ENCODE data around the gene ARID2. TPM values are rescaled to one million over a fixed set of nuclear protein-coding genes. Genes with fewer than 3 reads are reported as not detected.
A peak's percentile ranks its signal among the peaks of the same experiment; 100 is the strongest.

ARID2 gene
- total RNA-seq, 4 donors from 2014 or later, result 10.5 to 25.0 (median 11.7) TPM

DNA sequence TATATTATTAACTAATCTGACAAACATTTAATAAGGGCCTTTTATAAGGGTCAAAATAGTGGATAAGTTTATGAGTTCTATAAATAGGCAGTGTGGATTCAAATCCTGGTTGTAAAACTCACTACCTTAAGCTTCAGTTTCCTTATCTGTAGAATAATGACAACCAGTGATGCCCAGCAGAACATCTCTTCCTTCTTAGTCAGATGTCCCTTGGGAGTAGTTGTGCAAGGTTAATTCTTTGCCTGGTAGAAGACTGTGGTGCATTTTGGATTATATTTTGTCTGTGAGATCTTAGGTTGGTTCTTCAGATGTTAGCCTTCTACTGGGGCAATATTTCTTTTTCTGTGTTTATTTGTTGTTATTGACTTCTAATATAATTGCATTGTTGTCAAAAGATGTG is 59.5 kb downstream of the ARID2 start:
- DNase-seq (no peak), ATAC-seq (peak in 1 of 2 donors; percentile 77)
- Histone ChIP-seq H3K27ac (no peak overlapping the region), H3K9me3 (no peaks in the 10 kb centered on the region), H3K4me1 (peaks cover 22 to 37% of the 10 kb centered on the region in 2 donors), H3K36me3 (no peaks in the 10 kb centered on the region), H3K4me3 (no peak overlapping the region), H3K27me3 (no peaks in the 10 kb centered on the region)
- intact Hi-C loops (cut with DNase I; ENCODE audit: low total_unique reads) (no loop called here), in situ Hi-C loops (cut with MboI; ENCODE audit: low sequenced_read_pairs in 4 of 4) (no loop called here)
- no peak for TF ChIP-seq POLR2A (IDR thresholded peaks at IDR 0.05)
- TF ChIP-seq, protein P1, sequence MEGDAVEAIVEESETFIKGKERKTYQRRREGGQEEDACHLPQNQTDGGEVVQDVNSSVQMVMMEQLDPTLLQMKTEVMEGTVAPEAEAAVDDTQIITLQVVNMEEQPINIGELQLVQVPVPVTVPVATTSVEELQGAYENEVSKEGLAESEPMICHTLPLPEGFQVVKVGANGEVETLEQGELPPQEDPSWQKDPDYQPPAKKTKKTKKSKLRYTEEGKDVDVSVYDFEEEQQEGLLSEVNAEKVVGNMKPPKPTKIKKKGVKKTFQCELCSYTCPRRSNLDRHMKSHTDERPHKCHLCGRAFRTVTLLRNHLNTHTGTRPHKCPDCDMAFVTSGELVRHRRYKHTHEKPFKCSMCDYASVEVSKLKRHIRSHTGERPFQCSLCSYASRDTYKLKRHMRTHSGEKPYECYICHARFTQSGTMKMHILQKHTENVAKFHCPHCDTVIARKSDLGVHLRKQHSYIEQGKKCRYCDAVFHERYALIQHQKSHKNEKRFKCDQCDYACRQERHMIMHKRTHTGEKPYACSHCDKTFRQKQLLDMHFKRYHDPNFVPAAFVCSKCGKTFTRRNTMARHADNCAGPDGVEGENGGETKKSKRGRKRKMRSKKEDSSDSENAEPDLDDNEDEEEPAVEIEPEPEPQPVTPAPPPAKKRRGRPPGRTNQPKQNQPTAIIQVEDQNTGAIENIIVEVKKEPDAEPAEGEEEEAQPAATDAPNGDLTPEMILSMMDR (IDR thresholded peaks at IDR 0.05 in 4 of 5, conservative IDR thresholded peaks at IDR 0.05 in 1 of 5), result no peak

DNA sequence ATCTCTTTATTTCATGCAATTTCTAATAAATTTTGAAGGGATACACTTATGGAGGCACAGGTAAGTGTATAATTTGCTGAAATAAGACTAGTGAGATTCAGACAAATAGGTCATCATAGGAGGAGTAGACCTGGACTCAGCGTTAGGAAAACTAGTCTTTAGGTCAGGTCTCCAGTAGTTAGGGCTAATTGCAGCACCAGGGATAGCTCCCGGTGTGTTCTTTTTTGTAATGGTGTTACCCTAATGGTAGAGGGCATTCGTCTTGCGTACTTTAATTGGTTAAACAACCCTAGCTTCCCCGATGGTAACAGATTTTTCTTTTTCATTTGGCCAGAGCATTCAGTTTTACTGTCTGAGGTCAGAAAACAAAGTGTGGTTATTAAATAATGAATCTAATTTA is 64.9 kb downstream of the ARID2 start:
- in situ Hi-C loops (cut with MboI; ENCODE audit: low sequenced_read_pairs in 4 of 4), result no loop called here
- no peaks in the 10 kb centered on the region for H3K27me3 ChIP-seq
- ATAC-seq (no peak), DNase-seq (no peak)
- H3K4me3 ChIP-seq, result no peak overlapping the region
- intact Hi-C loops (cut with DNase I; ENCODE audit: low total_unique reads), result no loop called here
- no peak for TF ChIP-seq POLR2A (IDR thresholded peaks at IDR 0.05)
- TF ChIP-seq, protein P1 (IDR thresholded peaks at IDR 0.05 in 4 of 5, conservative IDR thresholded peaks at IDR 0.05 in 1 of 5), result no peak
- peaks cover 18 to 28% of the 10 kb centered on the region in 2 donors for H3K4me1 ChIP-seq
- H3K36me3 ChIP-seq, result no peaks in the 10 kb centered on the region
- H3K27ac ChIP-seq, result no peak overlapping the region
- H3K9me3 ChIP-seq, result no peaks in the 10 kb centered on the region

DNA sequence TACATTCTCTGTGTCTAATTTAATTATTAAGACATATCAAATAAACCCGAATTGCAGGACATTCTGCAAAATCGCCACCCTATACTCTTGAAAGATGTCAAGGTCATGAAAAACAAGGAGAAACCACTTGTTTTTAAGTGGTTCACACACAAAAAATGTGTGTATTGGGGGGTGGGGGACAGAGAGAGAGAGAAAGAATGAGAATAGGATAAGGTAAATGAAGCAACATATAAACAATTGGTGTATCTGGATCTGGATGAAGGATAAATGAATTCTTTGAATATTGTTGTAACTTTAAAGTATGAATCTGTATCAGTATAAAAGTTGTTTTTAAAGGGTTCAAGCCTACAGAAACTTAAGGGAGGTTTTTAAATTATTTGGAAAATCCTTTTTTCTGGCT is 72.1 kb downstream of the ARID2 start:
- no peak for ATAC-seq
- Histone ChIP-seq H3K27ac (no peak overlapping the region), H3K27me3 (no peaks in the 10 kb centered on the region), H3K9me3 (no peaks in the 10 kb centered on the region), H3K4me1 (no peaks in the 10 kb centered on the region), H3K4me3 (no peak overlapping the region), H3K36me3 (no peaks in the 10 kb centered on the region)
- intact Hi-C loops (cut with DNase I; ENCODE audit: low total_unique reads), result no loop called here
- DNase-seq, result no peak
- in situ Hi-C loops (cut with MboI; ENCODE audit: low sequenced_read_pairs in 4 of 4), result no loop called here
- TF ChIP-seq, protein P1 (IDR thresholded peaks at IDR 0.05 in 4 of 5, conservative IDR thresholded peaks at IDR 0.05 in 1 of 5), result no peak
- TF ChIP-seq POLR2A (IDR thresholded peaks at IDR 0.05), result no peak

DNA sequence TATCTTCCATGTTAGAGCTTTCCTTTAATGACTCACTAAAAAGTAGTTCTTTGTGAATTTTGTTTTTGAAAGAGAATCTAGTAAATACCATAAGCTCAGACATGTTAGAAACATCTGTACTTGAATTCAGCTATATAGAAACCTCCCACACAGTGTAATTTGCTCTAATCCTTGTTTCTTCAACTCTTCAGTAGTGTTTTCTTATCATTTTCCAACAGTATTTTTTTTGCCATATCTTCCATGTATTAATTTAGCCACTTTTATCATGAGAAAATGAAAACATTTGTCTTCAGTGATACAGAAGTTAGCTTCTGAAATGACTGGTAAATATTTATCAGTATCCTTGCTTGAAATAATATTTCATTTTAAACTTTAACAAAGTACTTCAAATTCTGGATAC is 73.6 kb downstream of the ARID2 start:
- no peaks in the 10 kb centered on the region for H3K9me3 ChIP-seq
- peaks cover 5 to 8% of the 10 kb centered on the region in 2 donors for H3K4me1 ChIP-seq
- intact Hi-C loops (cut with DNase I; ENCODE audit: low total_unique reads), result no loop called here
- ATAC-seq, result no peak
- no peaks in the 10 kb centered on the region for H3K27me3 ChIP-seq
- in situ Hi-C loops (cut with MboI; ENCODE audit: low sequenced_read_pairs in 4 of 4), result no loop called here
- no peak overlapping the region for H3K27ac ChIP-seq
- TF ChIP-seq POLR2A (IDR thresholded peaks at IDR 0.05), result no peak
- TF ChIP-seq, protein P1 (IDR thresholded peaks at IDR 0.05 in 4 of 5, conservative IDR thresholded peaks at IDR 0.05 in 1 of 5), result no peak
- DNase-seq, result no peak
- H3K4me3 ChIP-seq, result no peak overlapping the region
- H3K36me3 ChIP-seq, result no peaks in the 10 kb centered on the region

DNA sequence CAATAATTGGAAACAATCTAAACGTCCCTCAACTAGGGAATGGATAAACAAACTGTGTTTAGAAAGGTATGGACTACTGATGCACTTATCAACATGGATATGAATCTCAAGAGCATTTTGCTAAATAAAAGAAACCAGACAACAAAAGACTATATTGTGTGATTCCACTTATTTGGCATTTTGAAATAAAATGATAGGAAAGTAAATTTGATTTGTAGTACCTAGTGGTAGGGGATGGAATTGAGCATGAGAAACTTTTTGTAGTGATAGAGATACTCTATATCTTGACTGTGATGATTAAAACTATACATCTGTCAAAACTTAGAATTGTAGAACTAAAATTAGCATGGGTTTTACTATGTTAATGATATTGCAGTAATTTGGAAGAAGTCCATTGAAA is 87.1 kb downstream of the ARID2 start:
- no peak overlapping the region for H3K4me3 ChIP-seq
- in situ Hi-C loops (cut with MboI; ENCODE audit: low sequenced_read_pairs in 4 of 4), result no loop called here
- no peak overlapping the region for H3K27ac ChIP-seq
- no peaks in the 10 kb centered on the region for H3K9me3 ChIP-seq
- ATAC-seq (no peak), DNase-seq (no peak)
- H3K4me1 ChIP-seq, result peaks cover 0 to 3% of the 10 kb centered on the region in 2 donors
- no peaks in the 10 kb centered on the region for H3K27me3 ChIP-seq
- H3K36me3 ChIP-seq, result peaks cover 0 to 5% of the 10 kb centered on the region in 2 donors
- TF ChIP-seq, protein P1 (IDR thresholded peaks at IDR 0.05 in 4 of 5, conservative IDR thresholded peaks at IDR 0.05 in 1 of 5), result no peak
- no peak for TF ChIP-seq POLR2A (IDR thresholded peaks at IDR 0.05)
- intact Hi-C loops (cut with DNase I; ENCODE audit: low total_unique reads), result no loop called here

Data from gastrocnemius medialis (tissue), 4 donors.